Measurements from ENCODE around the gene VWA8. TPM values are rescaled to one million over a fixed set of nuclear protein-coding genes. Genes with fewer than 3 reads are reported as not detected.
"Not testable (repeated sequence)": the region's sequence is repeated elsewhere in the genome, so short reads cannot be mapped to it uniquely, and the experiment has no call there.

VWA8 gene
- total RNA-seq, 1 experiment from 2014 or later: 22.6 TPM

DNA sequence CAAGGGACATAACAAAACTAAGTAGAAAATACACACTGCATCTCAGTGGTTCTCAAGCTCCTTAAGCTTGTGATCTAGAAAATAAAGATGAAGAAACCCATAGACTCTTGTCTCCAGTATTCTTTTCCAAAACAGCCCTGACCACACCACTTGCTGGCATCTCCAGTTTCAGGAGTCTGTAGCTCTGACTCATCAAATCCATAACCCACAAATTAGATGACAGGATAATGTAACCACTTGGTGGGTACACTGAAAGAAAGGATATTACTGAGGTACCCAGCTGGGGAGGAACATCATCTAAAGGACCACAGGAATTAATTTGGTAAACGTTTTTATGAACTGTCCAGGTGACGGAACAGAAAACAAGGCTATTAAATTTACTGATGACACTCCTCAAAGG lies 214.7 kb downstream of the VWA8 start (continued):
- TF ChIP-seq FOSL1 (IDR thresholded peaks at IDR 0.05; ENCODE audit: low read depth) (peak; percentile 39; the same call in 1 of the 2 replicates), TCF7L2 (IDR thresholded peaks at IDR 0.05; ENCODE audit: borderline replicate concordance, extremely low read depth, insufficient read depth, insufficient read length) (no peak), EGR1 (IDR thresholded peaks at IDR 0.05; ENCODE audit: low read depth) (no peak)

GRCh38 chr13:41745496-41745895 lies 215.4 kb downstream of the VWA8 start:
- H3K4me3 ChIP-seq (replicated peaks in 1 of 2; ENCODE audit: low read depth in 1 of 2, low read length in 2 of 2); H3K9me2 ChIP-seq (ENCODE audit: insufficient read depth); H3K79me2 ChIP-seq (ENCODE audit: insufficient read depth, low read length); H3K9ac ChIP-seq (ENCODE audit: low read length); H3K4me2 ChIP-seq (ENCODE audit: low read length); H2AFZ ChIP-seq (ENCODE audit: low read depth, low read length, poor library complexity, severe bottlenecking); intact Hi-C loops (cut with micrococcal nuclease); ATAC-seq; BruUV-seq (replicated peaks); H3K9me3 ChIP-seq (ENCODE audit: control insufficient read depth in 1 of 2, insufficient read depth in 1 of 2, low read depth in 1 of 2, low read length in 2 of 2); H3K36me3 ChIP-seq (ENCODE audit: control insufficient read depth in 1 of 2, insufficient read depth in 2 of 2, low read length in 2 of 2); H3K27me3 ChIP-seq (ENCODE audit: insufficient read depth, low read length); DNase-seq (ENCODE audit: low read depth, low spot score); H3K27ac ChIP-seq (ENCODE audit: low read depth, low read length); RAD21 ChIA-PET (ENCODE audit: low non-redundant PET in 1 of 2, low total read pairs in 2 of 2, uncharacterized antibody in 2 of 2, unreplicated experiment in 2 of 2); H4K20me1 ChIP-seq (ENCODE audit: insufficient read depth); POLR2A ChIA-PET; CTCF ChIA-PET: not testable (repeated sequence)
- peaks cover 8 to 10% of the 10 kb centered on the region in 2 experiments; a peak in 3 of 4 replicates for H3K4me1 ChIP-seq (ENCODE audit: control insufficient read depth in 1 of 2, insufficient read depth in 2 of 2, low read length in 2 of 2)

GRCh38 chr13:41742917-41743552 lies 217.9 kb downstream of the VWA8 start:
- DNase-seq (ENCODE audit: low read depth, low spot score): no peak
- H3K27me3 ChIP-seq (ENCODE audit: insufficient read depth, low read length): no peaks in the 10 kb centered on the region
- H4K20me1 ChIP-seq (ENCODE audit: insufficient read depth): no peaks in the 10 kb centered on the region
- no peaks in the 10 kb centered on the region for H3K79me2 ChIP-seq (ENCODE audit: insufficient read depth, low read length)
- no peak overlapping the region for H3K4me3 ChIP-seq (replicated peaks in 1 of 2; ENCODE audit: low read depth in 1 of 2, low read length in 2 of 2)
- no peaks in the 10 kb centered on the region for H3K9me2 ChIP-seq (ENCODE audit: insufficient read depth)
- no peak for ATAC-seq
- no peaks in the 10 kb centered on the region for H3K36me3 ChIP-seq (ENCODE audit: control insufficient read depth in 1 of 2, insufficient read depth in 2 of 2, low read length in 2 of 2)
- no peak overlapping the region for H3K4me2 ChIP-seq (ENCODE audit: low read length)
- peaks cover 8 to 10% of the 10 kb centered on the region in 2 experiments; a peak in 3 of 4 replicates for H3K4me1 ChIP-seq (ENCODE audit: control insufficient read depth in 1 of 2, insufficient read depth in 2 of 2, low read length in 2 of 2)
- ChIA-PET CTCF (no interaction called here), RAD21 (ENCODE audit: low non-redundant PET in 1 of 2, low total read pairs in 2 of 2, uncharacterized antibody in 2 of 2, unreplicated experiment in 2 of 2) (no interaction called here), POLR2A (interaction anchor here (0.6 kb wide), 1 partner anchor 14 kb away, joined by 3 read pairs; no protein-coding TSS in a partner anchor)
- H2AFZ ChIP-seq (ENCODE audit: low read depth, low read length, poor library complexity, severe bottlenecking): no peak overlapping the region
- no peak overlapping the region for H3K27ac ChIP-seq (ENCODE audit: low read depth, low read length)
- intact Hi-C loops (cut with micrococcal nuclease): no loop called here
- BruUV-seq (replicated peaks): no TSS peak
- no peak overlapping the region for H3K9ac ChIP-seq (ENCODE audit: low read length)
- no peaks in the 10 kb centered on the region for H3K9me3 ChIP-seq (ENCODE audit: control insufficient read depth in 1 of 2, insufficient read depth in 1 of 2, low read depth in 1 of 2, low read length in 2 of 2)
- TF ChIP-seq ZNF274 (IDR thresholded peaks at IDR 0.05; ENCODE audit: low read depth, low read length) (no peak), FOSL1 (IDR thresholded peaks at IDR 0.05; ENCODE audit: low read depth) (no peak), CBX3 (IDR thresholded peaks at IDR 0.05; ENCODE audit: low read depth) (no peak), ZFX (IDR thresholded peaks at IDR 0.05) (no peak), CEBPB (IDR thresholded peaks at IDR 0.05; ENCODE audit: low read depth) (no peak), TCF7L2 (IDR thresholded peaks at IDR 0.05; ENCODE audit: borderline replicate concordance, extremely low read depth, insufficient read depth, insufficient read length) (no peak), EZH2phosphoT487 (IDR thresholded peaks at IDR 0.05; ENCODE audit: borderline replicate concordance) (no peak), ELF1 (IDR thresholded peaks at IDR 0.05; ENCODE audit: borderline replicate concordance, low read depth) (no peak), REST (IDR thresholded peaks at IDR 0.05; ENCODE audit: low read depth) (no peak)
- TF ChIP-seq, protein P1, sequence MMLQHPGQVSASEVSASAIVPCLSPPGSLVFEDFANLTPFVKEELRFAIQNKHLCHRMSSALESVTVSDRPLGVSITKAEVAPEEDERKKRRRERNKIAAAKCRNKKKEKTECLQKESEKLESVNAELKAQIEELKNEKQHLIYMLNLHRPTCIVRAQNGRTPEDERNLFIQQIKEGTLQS (IDR thresholded peaks at IDR 0.05): no peak
- TF ChIP-seq, protein P2, sequence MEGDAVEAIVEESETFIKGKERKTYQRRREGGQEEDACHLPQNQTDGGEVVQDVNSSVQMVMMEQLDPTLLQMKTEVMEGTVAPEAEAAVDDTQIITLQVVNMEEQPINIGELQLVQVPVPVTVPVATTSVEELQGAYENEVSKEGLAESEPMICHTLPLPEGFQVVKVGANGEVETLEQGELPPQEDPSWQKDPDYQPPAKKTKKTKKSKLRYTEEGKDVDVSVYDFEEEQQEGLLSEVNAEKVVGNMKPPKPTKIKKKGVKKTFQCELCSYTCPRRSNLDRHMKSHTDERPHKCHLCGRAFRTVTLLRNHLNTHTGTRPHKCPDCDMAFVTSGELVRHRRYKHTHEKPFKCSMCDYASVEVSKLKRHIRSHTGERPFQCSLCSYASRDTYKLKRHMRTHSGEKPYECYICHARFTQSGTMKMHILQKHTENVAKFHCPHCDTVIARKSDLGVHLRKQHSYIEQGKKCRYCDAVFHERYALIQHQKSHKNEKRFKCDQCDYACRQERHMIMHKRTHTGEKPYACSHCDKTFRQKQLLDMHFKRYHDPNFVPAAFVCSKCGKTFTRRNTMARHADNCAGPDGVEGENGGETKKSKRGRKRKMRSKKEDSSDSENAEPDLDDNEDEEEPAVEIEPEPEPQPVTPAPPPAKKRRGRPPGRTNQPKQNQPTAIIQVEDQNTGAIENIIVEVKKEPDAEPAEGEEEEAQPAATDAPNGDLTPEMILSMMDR (IDR thresholded peaks at IDR 0.05 in 2 of 3, conservative IDR thresholded peaks at IDR 0.05 in 1 of 3; ENCODE audit: borderline replicate concordance in 1 of 3, insufficient read depth in 1 of 3, low read depth in 2 of 3, low read length in 2 of 3): no peak

All from HCT116 (cell line).